ENCODE measurements around the gene LEMD3.

The LEMD3 gene

GRCh38 chr12:65125247-65125646 is 44.1 kb upstream of the LEMD3 start:
- Mint-ChIP-seq H3K27ac (no peak overlapping the region), H3K27me3 (ENCODE audit: low read depth) (peaks cover 49% of the 10 kb centered on the region), H3K4me3 (no peak overlapping the region), H3K4me1 (peaks cover 5% of the 10 kb centered on the region), H3K36me3 (ENCODE audit: low read depth) (no peaks in the 10 kb centered on the region), H3K9me3 (no peaks in the 10 kb centered on the region)
- no peak for TF ChIP-seq CTCF (IDR thresholded peaks at IDR 0.05; ENCODE audit: unreplicated experiment in 3 of 3)

GRCh38 chr12:65125975-65126374 is 43.4 kb upstream of the LEMD3 start:
- Mint-ChIP-seq H3K27me3 (ENCODE audit: low read depth) (peaks cover 45% of the 10 kb centered on the region), H3K4me3 (no peak overlapping the region), H3K4me1 (peaks cover 5% of the 10 kb centered on the region), H3K9me3 (no peaks in the 10 kb centered on the region), H3K27ac (no peak overlapping the region), H3K36me3 (ENCODE audit: low read depth) (no peaks in the 10 kb centered on the region)
- no peak for TF ChIP-seq CTCF (IDR thresholded peaks at IDR 0.05; ENCODE audit: unreplicated experiment in 3 of 3)

- H3K27ac Mint-ChIP-seq = no peak overlapping the region
- H3K9me3 Mint-ChIP-seq = no peaks in the 10 kb centered on the region
- no peak for TF ChIP-seq CTCF (IDR thresholded peaks at IDR 0.05; ENCODE audit: unreplicated experiment in 3 of 3)
Measured at GRCh38 chr12:65126482-65126881, 42.9 kb upstream of the LEMD3 start.

GRCh38 chr12:65133879-65134278 is 35.5 kb upstream of the LEMD3 start:
- Mint-ChIP-seq H3K27ac (no peak overlapping the region), H3K27me3 (ENCODE audit: low read depth) (peaks cover 25% of the 10 kb centered on the region), H3K36me3 (ENCODE audit: low read depth) (peaks cover 4% of the 10 kb centered on the region), H3K4me1 (no peaks in the 10 kb centered on the region), H3K4me3 (no peak overlapping the region), H3K9me3 (peaks cover 5% of the 10 kb centered on the region)
- TF ChIP-seq CTCF (IDR thresholded peaks at IDR 0.05; ENCODE audit: unreplicated experiment in 3 of 3) = no peak

More at GRCh38 chr12:65126482-65126881, 42.9 kb upstream of the LEMD3 start:
- H3K27me3 Mint-ChIP-seq (ENCODE audit: low read depth) = peaks cover 45% of the 10 kb centered on the region
- H3K36me3 Mint-ChIP-seq (ENCODE audit: low read depth) = no peaks in the 10 kb centered on the region
- no peak overlapping the region for H3K4me3 Mint-ChIP-seq
- H3K4me1 Mint-ChIP-seq = peaks cover 5% of the 10 kb centered on the region

- Mint-ChIP-seq H3K4me1 (no peaks in the 10 kb centered on the region), H3K27me3 (ENCODE audit: low read depth) (peaks cover 13% of the 10 kb centered on the region), H3K36me3 (ENCODE audit: low read depth) (peaks cover 4% of the 10 kb centered on the region), H3K4me3 (no peak overlapping the region), H3K9me3 (peaks cover 5% of the 10 kb centered on the region), H3K27ac (no peak overlapping the region)
- TF ChIP-seq CTCF (IDR thresholded peaks at IDR 0.05; ENCODE audit: unreplicated experiment in 3 of 3) = no peak
Measured at GRCh38 chr12:65139389-65139788, 30.0 kb upstream of the LEMD3 start.

GRCh38 chr12:65140738-65141137 is 28.6 kb upstream of the LEMD3 start:
- TF ChIP-seq CTCF (IDR thresholded peaks at IDR 0.05; ENCODE audit: unreplicated experiment in 3 of 3) = no peak

More at GRCh38 chr12:65140738-65141137, 28.6 kb upstream of the LEMD3 start:
- H3K4me1 Mint-ChIP-seq = no peaks in the 10 kb centered on the region
- H3K36me3 Mint-ChIP-seq (ENCODE audit: low read depth) = peaks cover 4% of the 10 kb centered on the region
- peaks cover 16% of the 10 kb centered on the region for H3K27me3 Mint-ChIP-seq (ENCODE audit: low read depth)
- peaks cover 5% of the 10 kb centered on the region for H3K9me3 Mint-ChIP-seq
- no peak overlapping the region for H3K27ac Mint-ChIP-seq
- no peak overlapping the region for H3K4me3 Mint-ChIP-seq
